Choroid plexus epithelial cell (primary cell): ENCODE measurements around the gene RASGRP3.

ENCODE experiments used
- DNase-seq: peaks from one replicate; pipeline ENCODE4 v3.0.0-alpha.2; 2010; ENCODE audit warnings: low read depth
- H3K4me3 ChIP-seq: 2 replicates; pipeline ENCODE4 v1.5.1; 2011; ENCODE audit warnings: low read depth, mild to moderate bottlenecking, control low read depth, low read length, moderate library complexity
- CTCF ChIP-seq: conservative IDR thresholded peaks from 2 replicates; pipeline ENCODE4 v1.5.1; 2011; ENCODE audit warnings: low read depth, mild to moderate bottlenecking, control low read depth, inconsistent platforms, low read length, moderate library complexity

Gene RASGRP3

DNA sequence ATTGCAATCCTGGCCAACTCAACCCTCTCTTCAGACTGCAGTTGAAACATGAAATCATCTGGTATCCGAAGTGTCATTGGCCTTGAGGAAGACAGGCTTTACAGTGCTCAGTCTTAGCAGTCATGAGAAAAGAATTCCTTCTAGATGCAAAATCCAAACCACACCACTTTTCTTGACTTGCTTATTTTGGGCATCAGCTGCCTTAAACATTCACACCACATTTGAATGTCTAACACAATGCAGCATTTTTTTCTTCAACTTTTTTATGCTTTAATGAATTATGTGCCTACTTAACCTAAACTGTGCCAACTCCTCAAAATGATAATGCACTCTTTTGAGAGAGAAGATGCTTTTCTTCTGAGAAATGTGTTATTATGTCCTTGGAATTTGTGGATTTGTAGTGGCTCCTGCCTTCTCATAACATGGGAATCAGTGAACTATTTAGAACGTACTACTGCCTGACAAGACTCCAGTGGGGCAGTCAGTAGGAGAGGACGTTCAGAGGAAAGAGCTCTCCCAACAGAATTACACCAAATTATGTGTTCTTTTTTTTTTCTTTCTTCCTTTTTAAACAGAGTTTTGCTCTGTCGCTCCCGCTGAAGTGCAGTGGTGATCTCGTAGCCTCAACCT, 125.9 kb downstream of the RASGRP3 start:
- H3K4me3 ChIP-seq = no peak overlapping the region
- TF ChIP-seq CTCF = no peak
- DNase-seq = no peak

GRCh38 chr2:33603416-33603815, 127.0 kb downstream of the RASGRP3 start:
- no peak for TF ChIP-seq CTCF
- H3K4me3 ChIP-seq = no peak overlapping the region
- no peak for DNase-seq

GRCh38 chr2:33605056-33605455, 128.6 kb downstream of the RASGRP3 start:
- no peak for TF ChIP-seq CTCF
- no peak for DNase-seq
- H3K4me3 ChIP-seq = no peak overlapping the region

- TF ChIP-seq CTCF = no peak
These were observed 129.7 kb downstream of the RASGRP3 start for GRCh38 chr2:33606100-33606499.

DNA sequence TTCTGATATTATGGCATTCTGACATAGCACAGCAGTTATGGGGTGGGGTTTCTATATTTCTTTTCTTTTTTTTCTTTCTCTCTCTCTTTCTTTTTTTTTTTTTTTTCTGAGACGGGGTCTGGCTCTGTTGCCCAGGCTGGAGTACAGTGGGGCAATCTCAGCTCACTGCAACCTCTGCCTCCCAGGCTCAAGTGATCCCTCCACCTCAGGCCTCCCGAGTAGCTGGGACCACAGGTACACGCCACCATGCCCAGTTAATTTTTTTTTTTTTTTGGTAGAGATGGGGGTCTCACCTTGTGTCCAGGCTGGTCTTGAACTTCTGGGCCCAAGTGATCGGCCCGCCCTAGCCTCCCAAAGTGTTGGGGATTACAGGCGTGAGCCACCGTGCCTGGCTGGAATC, 130.2 kb downstream of the RASGRP3 start:
- no peak overlapping the region for H3K4me3 ChIP-seq
- DNase-seq = no peak
- no peak for TF ChIP-seq CTCF

More at GRCh38 chr2:33606100-33606499, 129.7 kb downstream of the RASGRP3 start:
- H3K4me3 ChIP-seq = no peak overlapping the region
- no peak for DNase-seq

DNA sequence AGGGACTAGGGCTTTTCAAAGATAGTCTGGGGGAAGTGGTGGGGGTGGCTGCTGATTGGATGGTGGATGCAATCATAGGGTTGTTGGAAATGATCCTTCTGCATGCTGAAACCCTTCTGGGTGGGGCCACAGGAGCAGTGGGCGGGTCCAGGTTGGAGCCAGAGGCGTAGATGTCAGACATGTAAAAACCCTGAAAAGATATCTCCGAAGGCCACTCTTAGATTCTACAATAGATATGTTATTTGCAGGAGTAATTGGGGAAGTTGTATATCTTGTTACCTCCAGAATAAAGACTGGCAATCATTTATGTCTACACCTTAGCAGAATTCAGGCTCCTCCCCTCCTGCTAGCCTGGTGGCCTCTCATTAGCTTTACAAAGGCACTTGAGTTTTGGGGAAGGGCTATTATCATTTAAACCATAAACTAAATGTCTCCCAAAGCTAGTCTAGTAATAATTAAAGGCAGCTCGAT, 130.8 kb downstream of the RASGRP3 start:
- no peak overlapping the region for H3K4me3 ChIP-seq
- no peak for TF ChIP-seq CTCF
- no peak for DNase-seq

GRCh38 chr2:33607905-33608304, 131.5 kb downstream of the RASGRP3 start:
- no peak overlapping the region for H3K4me3 ChIP-seq
- DNase-seq = no peak
- no peak for TF ChIP-seq CTCF
